IMR-90 (cell line): ENCODE measurements around the gene ACSF2. TPM values are rescaled to one million over a fixed set of nuclear protein-coding genes. Genes with fewer than 3 reads are reported as not detected.

Experiments
- ATAC-seq: fragments of 200-7000 bp; cut with Tn5 transposase; 2 replicates; pipeline ENCODE4 v1.9.1; 2020; ENCODE audit warnings: low read depth, mild to moderate bottlenecking, moderate library complexity
- BruUV-seq: library from RNA; stranded (reverse); fragments of 400-500 nt; replicated peaks from 2 replicates; lab custom pipeline; 2021; lab: Mats Ljungman, UMichigan
- CTCF ChIA-PET: fragments of 300-600 bp; formaldehyde crosslinking; extraction: SDS; loops from one replicate; lab custom pipeline; 2021; ENCODE audit warnings: antibody characterized with exemption; lab: Yijun Ruan, JAX
- POLR2A ChIA-PET: fragments of 300-600 bp; sonication (Branson Sonifier 250); formaldehyde crosslinking; loops from one replicate; lab custom pipeline; 2022; ENCODE audit warnings: antibody characterized with exemption; ENCODE audit not compliant: unreplicated experiment; lab: Charles Lee
- DNase-seq: peaks from one replicate; pipeline ENCODE4 v3.0.0; 2013
- H2AFZ ChIP-seq: replicated peaks from 2 replicates; pipeline ENCODE3; 2013; ENCODE audit warnings: low read length, mild to moderate bottlenecking; ENCODE audit not compliant: poor library complexity
- H2AK5ac ChIP-seq: 2 replicates; pipeline ENCODE4 v1.6.1; 2013; ENCODE audit warnings: low read depth, low read length, inconsistent platforms
- H2AK9ac ChIP-seq: replicated peaks from 2 replicates; pipeline ENCODE3; 2013; ENCODE audit warnings: mild to moderate bottlenecking, low read depth, low read length, moderate library complexity; ENCODE audit not compliant: poor library complexity
- H2BK120ac ChIP-seq: 2 replicates; pipeline ENCODE4 v1.6.1; 2013; ENCODE audit warnings: low read depth, low read length, inconsistent platforms
- H2BK15ac ChIP-seq: 3 replicates; pipeline ENCODE4 v1.6.1; 2013; ENCODE audit warnings: low read depth, low read length, inconsistent platforms
- H2BK20ac ChIP-seq: 2 replicates; pipeline ENCODE4 v1.6.1; 2013; ENCODE audit warnings: low read depth, mild to moderate bottlenecking, inconsistent platforms, low read length, moderate library complexity
- H2BK5ac ChIP-seq: 2 replicates; pipeline ENCODE4 v1.6.1; 2013; ENCODE audit warnings: mild to moderate bottlenecking, low read depth, low read length, inconsistent platforms; ENCODE audit not compliant: poor library complexity, severe bottlenecking
- H3K14ac ChIP-seq: replicated peaks from 2 replicates; pipeline ENCODE4 v1.6.1; 2013; ENCODE audit warnings: low read depth, low read length, inconsistent platforms
- H3K18ac ChIP-seq: 2 replicates; pipeline ENCODE4 v1.6.1; 2013; ENCODE audit warnings: low read depth, low read length, control low read depth
- H3K23ac ChIP-seq: 2 replicates; pipeline ENCODE4 v1.6.1; 2013; ENCODE audit warnings: low read depth, low read length, inconsistent platforms
- H3K27ac ChIP-seq: 2 replicates; pipeline ENCODE4 v1.5.1; 2013; ENCODE audit warnings: mild to moderate bottlenecking, control low read depth, low read length; ENCODE audit not compliant: insufficient read depth
- H3K27me3 ChIP-seq: 2 replicates; pipeline ENCODE4 v1.6.1; 2013; ENCODE audit warnings: low read length; ENCODE audit not compliant: control insufficient read depth, insufficient read depth
- H3K36me3 ChIP-seq: 2 replicates; pipeline ENCODE4 v1.6.1; 2013; ENCODE audit warnings: low read length, mixed read lengths; ENCODE audit not compliant: control insufficient read depth, insufficient read depth
- H3K4ac ChIP-seq: 2 replicates; pipeline ENCODE4 v1.6.1; 2013; ENCODE audit warnings: low read depth, low read length, inconsistent platforms
- H3K4me1 ChIP-seq: 2 replicates; pipeline ENCODE4 v1.6.1; 2013; ENCODE audit warnings: low read length, mixed read lengths; ENCODE audit not compliant: control insufficient read depth, insufficient read depth
- H3K4me2 ChIP-seq: 2 replicates; pipeline ENCODE4 v1.6.1; 2013; ENCODE audit warnings: low read depth, mild to moderate bottlenecking, control low read depth, low read length, moderate library complexity
- H3K4me3 ChIP-seq: 2 replicates; pipeline ENCODE4 v1.5.1; 2013; ENCODE audit warnings: low read depth, mild to moderate bottlenecking, control low read depth, low read length, moderate library complexity; ENCODE audit not compliant: insufficient read depth
- H3K56ac ChIP-seq: 2 replicates; pipeline ENCODE4 v1.6.1; 2013; ENCODE audit warnings: low read length, inconsistent platforms; ENCODE audit not compliant: insufficient read depth; ENCODE audit errors: extremely low read depth
- H3K79me1 ChIP-seq, 2 experiments: 2 replicates each; pipeline ENCODE4 v1.6.1; 2013; ENCODE audit warnings: low read length in 2 of 2, inconsistent platforms in 1 of 2, low read depth in 1 of 2
- H3K9ac ChIP-seq: 2 replicates; pipeline ENCODE4 v1.6.1; 2013; ENCODE audit warnings: low read depth, low read length, control low read depth
- H3K9me1 ChIP-seq: 2 replicates; pipeline ENCODE4 v1.6.1; 2013; ENCODE audit warnings: low read length, inconsistent platforms; ENCODE audit not compliant: insufficient read depth
- H3K9me3 ChIP-seq: 2 replicates; pipeline ENCODE4 v1.6.1; 2013; ENCODE audit warnings: low read length; ENCODE audit not compliant: control insufficient read depth, insufficient read depth
- H4K20me1 ChIP-seq: 2 replicates; pipeline ENCODE4 v1.6.1; 2013; ENCODE audit warnings: low read length, inconsistent platforms; ENCODE audit not compliant: insufficient read depth
- H4K5ac ChIP-seq: 2 replicates; pipeline ENCODE4 v1.6.1; 2013; ENCODE audit warnings: mild to moderate bottlenecking, low read depth, low read length, control low read depth
- H4K8ac ChIP-seq, 2 experiments: 2 replicates each; pipeline ENCODE4 v1.6.1; 2013; ENCODE audit warnings: low read depth in 2 of 2, low read length in 2 of 2, control low read depth in 1 of 2, inconsistent platforms in 1 of 2
- H4K91ac ChIP-seq: 2 replicates; pipeline ENCODE4 v1.6.1; 2013; ENCODE audit warnings: low read depth, low read length, inconsistent platforms; ENCODE audit not compliant: insufficient read depth
- CHD1 ChIP-seq: IDR thresholded peaks from 2 replicates; pipeline ENCODE4 v1.6.1; 2012; ENCODE audit warnings: low read depth, low read length, improper control_type of control experiment
- MAFK ChIP-seq: IDR thresholded peaks from 2 replicates; pipeline ENCODE4 v1.6.1; 2012; ENCODE audit warnings: low read depth, low read length, improper control_type of control experiment
- NFE2L2 ChIP-seq: fragments of 150-350 bp; IDR thresholded peaks from 2 replicates; pipeline ENCODE4 v1.6.1; 2016; ENCODE audit warnings: low read depth, mild to moderate bottlenecking, low read length
- POLR2A ChIP-seq: IDR thresholded peaks from 2 replicates; pipeline ENCODE4 v1.6.1; 2012; ENCODE audit warnings: mild to moderate bottlenecking, low read depth, low read length
- RFX5 ChIP-seq: IDR thresholded peaks from 2 replicates; pipeline ENCODE4 v1.8.0; 2012; ENCODE audit warnings: low read depth, mild to moderate bottlenecking, low read length, moderate library complexity
- WGBS, 2 experiments: methylation state at CpG; one replicate each; pipeline versions ENCODE4 v1.1.5 to v1.1.7; 2013; ENCODE audit warnings: missing lambda C conversion rate in 2 of 2; ENCODE audit not compliant: insufficient read length in 1 of 2; ENCODE audit errors: extremely low coverage in 2 of 2; 5-methylcytosine and 5-hydroxymethylcytosine counted together
- dilution Hi-C: fragments of 300-500 bp; cut with HindIII; formaldehyde crosslinking; loops from one replicate; pipeline ENCODE4 v1.14.3; 2018; ENCODE audit warnings: low sequenced_read_pairs; ENCODE audit not compliant: unreplicated experiment
- in situ Hi-C: fragments of 300-500 bp; cut with MboI; formaldehyde crosslinking; loops from 3 replicates; pipeline ENCODE4 v1.14.3; 2019; ENCODE audit warnings: low sequenced_read_pairs, inconsistent platforms, mixed read lengths
- intact Hi-C: fragments of 100-400 bp; cut with micrococcal nuclease; formaldehyde crosslinking; loops from 2 replicates; pipeline ENCODE4 v1.10.0; 2022
- polyA plus RNA-seq, 3 experiments: library from polyadenylated mRNA; depleted of rRNA; stranded (reverse); fragments of >200 nt; gene quantifications; 2 replicates each; pipeline ENCODE4 v1.2.3, GENCODE V29; 2012; ENCODE audit warnings: low replicate concordance in 1 of 3
- total RNA-seq: library from RNA; depleted of rRNA; stranded (reverse); fragments of >200 nt; gene quantifications from 2 replicates; pipeline ENCODE4 v1.2.3, GENCODE V29; 2012

Gene ACSF2
- total and polyA plus RNA-seq, 2 of the 4 experiments (the other 2 are of a cell fraction), result 18.5 to 27.2 TPM

- Histone ChIP-seq H4K5ac (no peak overlapping the region), H3K36me3 (peaks cover 8% of the 10 kb centered on the region; the same call in 1 of the 2 replicates), H3K4me3 (no peak overlapping the region), H2BK20ac (no peak overlapping the region), H4K20me1 (no peaks in the 10 kb centered on the region; the same call in 1 of the 2 replicates), H3K9ac (no peak overlapping the region), H4K8ac (no peak overlapping the region), H3K23ac (no peak overlapping the region), H3K4me2 (no peak overlapping the region), H3K4me1 (peaks cover 2% of the 10 kb centered on the region), H3K27ac (no peak overlapping the region), H3K9me1 (no peaks in the 10 kb centered on the region), H2AK5ac (no peak overlapping the region), H2BK5ac (no peak overlapping the region), H4K91ac (no peak overlapping the region), H2AFZ (no peak overlapping the region), H3K79me1 (no peaks in the 10 kb centered on the region), H3K27me3 (peaks cover 27% of the 10 kb centered on the region), H3K4ac (no peak overlapping the region), H2BK15ac (no peak overlapping the region), H3K56ac (no peak overlapping the region), H2BK120ac (no peak overlapping the region), H3K14ac (no peak overlapping the region), H3K18ac (no peak overlapping the region), H2AK9ac (no peak overlapping the region), H3K9me3 (no peaks in the 10 kb centered on the region)
- DNase-seq (no peak), ATAC-seq (no peak)
- dilution Hi-C loops (no loop called here), in situ Hi-C loops (no loop called here), intact Hi-C loops (no loop called here)
- TF ChIP-seq MAFK, result no peak
- no peak for TF ChIP-seq NFE2L2
- no peak for TF ChIP-seq RFX5
- TF ChIP-seq CHD1, result no peak
- no peak for TF ChIP-seq POLR2A
- CTCF ChIA-PET, result interaction anchor here (0.6 kb wide), 1 partner anchor 9 kb away, joined by 3 read pairs; no protein-coding TSS in a partner anchor
- no TSS peak for BruUV-seq
- 56% methylated on average over 3 of the region's 13 CpGs; no CpG with 5 or more reads in 1 of the 2 experiments for WGBS, 2 experiments
- POLR2A ChIA-PET, result interaction anchor here (0.7 kb wide), 1 partner anchor 1428 kb away, joined by 4 read pairs; no protein-coding TSS in a partner anchor
Measured at GRCh38 chr17:50467855-50468303, 41.9 kb downstream of the ACSF2 start.
